Measurements from ENCODE around the gene GIGYF2.

The GIGYF2 gene

GRCh38 chr2:232659359-232659758 lies 37.8 kb upstream of the GIGYF2 start:
- TF ChIP-seq CTCF (conservative IDR thresholded peaks at IDR 0.05) = no peak
- H3K27ac ChIP-seq = no peak overlapping the region

GRCh38 chr2:232662486-232663260 lies 34.5 kb upstream of the GIGYF2 start:
- TF ChIP-seq CTCF (conservative IDR thresholded peaks at IDR 0.05) = no peak
- H3K27ac ChIP-seq = no peak overlapping the region

GRCh38 chr2:232666051-232666805 lies 30.9 kb upstream of the GIGYF2 start:
- TF ChIP-seq CTCF (conservative IDR thresholded peaks at IDR 0.05) = no peak
- peak overlapping the region; percentile 90; the same call in 1 of the 2 replicates for H3K27ac ChIP-seq

GRCh38 chr2:232667989-232668583 lies 29.0 kb upstream of the GIGYF2 start:
- H3K27ac ChIP-seq = peak overlapping the region; percentile 90
- no peak for TF ChIP-seq CTCF (conservative IDR thresholded peaks at IDR 0.05)

GRCh38 chr2:232668805-232669444 lies 28.2 kb upstream of the GIGYF2 start:
- TF ChIP-seq CTCF (conservative IDR thresholded peaks at IDR 0.05) = peak; percentile 48
- H3K27ac ChIP-seq = peak overlapping the region; percentile 90

- peak overlapping the region; percentile 51 for H3K27ac ChIP-seq
Observed at GRCh38 chr2:232672588-232672987, 24.5 kb upstream of the GIGYF2 start.

More at GRCh38 chr2:232672588-232672987, 24.5 kb upstream of the GIGYF2 start:
- no peak for TF ChIP-seq CTCF (conservative IDR thresholded peaks at IDR 0.05)
